Psoas muscle (tissue), 8 donors: ENCODE data around the gene CDH20. TPM values are rescaled to one million over a fixed set of nuclear protein-coding genes. Genes with fewer than 3 reads are reported as not detected.
A peak's percentile ranks its signal among the peaks of the same experiment; 100 is the strongest.

Experiments
- ATAC-seq, 4 donors: fragments of 200-7000 bp; cut with Tn5 transposase; one replicate each; pipeline ENCODE4 v1.9.1; 2020; ENCODE audit warnings: moderate library complexity in 3 of 4, mild to moderate bottlenecking in 2 of 4
- DNase-seq, 2 donors: peaks; one replicate each; pipeline ENCODE4 v3.0.0-alpha.2; 2020
- H3K27ac ChIP-seq: fragments of 200-600 bp; one replicate; pipeline ENCODE4 v1.8.0; 2022
- H3K27me3 ChIP-seq, 3 donors: fragments of 200-600 bp in 1 of 3; one replicate each; pipeline versions ENCODE4 v1.6.1 to v1.8.0; 2013 to 2022; ENCODE audit warnings: low read length in 2 of 3, mild to moderate bottlenecking in 2 of 3, moderate library complexity in 1 of 3; ENCODE audit not compliant: insufficient read depth in 3 of 3
- H3K36me3 ChIP-seq, 2 donors: fragments of 200-600 bp in 1 of 2; one replicate each; pipeline versions ENCODE4 v1.6.1 to v1.8.0; 2013 to 2022; ENCODE audit warnings: low read depth in 1 of 2, mild to moderate bottlenecking in 1 of 2, moderate library complexity in 1 of 2; ENCODE audit not compliant: insufficient read depth in 1 of 2
- H3K4me1 ChIP-seq: fragments of 200-600 bp; one replicate; pipeline ENCODE4 v1.8.0; 2022
- H3K4me3 ChIP-seq: fragments of 200-600 bp; one replicate; pipeline ENCODE4 v1.8.0; 2022; ENCODE audit warnings: mild to moderate bottlenecking
- H3K9me3 ChIP-seq: fragments of 200-600 bp; one replicate; pipeline ENCODE4 v1.8.0; 2022
- WGBS, 3 donors: extraction: QIAGEN DNeasy Blood & Tissue Kit; methylation state at CpG; one replicate each; pipeline versions ENCODE4 v1.1.6 to v1.1.7; 2013; 5-methylcytosine and 5-hydroxymethylcytosine counted together
- intact Hi-C, 2 donors: fragments of 100-400 bp; cut with DNase I; formaldehyde crosslinking; loops; one replicate each; pipeline versions ENCODE4 v1.11.0 to v1.14.2; 2022
- polyA plus RNA-seq, 3 donors: library from polyadenylated mRNA; stranded (reverse); fragments of 200-250 nt; gene quantifications; one replicate each; pipeline ENCODE4 v1.2.3, GENCODE V29; 2013
- total RNA-seq, 4 donors: library from RNA; stranded (reverse); fragmentation: NEBNext Ultra II Directional in 2 of 4; extraction: Animal tissue kit (Norgen Biotek cat#: 25700) in 2 of 4; gene quantifications; one replicate each; pipeline versions ENCODE4 v1.2.1 to v1.2.4, GENCODE V29; 2021 to 2023
- TF ChIP-seq, protein P1 (sequence below): fragments of 200-600 bp; IDR thresholded peaks from one replicate; pipeline ENCODE4 v1.8.0; 2022; ENCODE audit warnings: antibody characterized with exemption
- donor health status: healthy with polysubstance abuse.
- donor health status: DM: no; HTN: no; CAD: no; lungs with moderate emphysema.
- donor health status: Bipolar disorder and iron deficiency.
- donor health status: healthy.
- donor health status: DM: yes; HTN: yes; CAD: no.
- donor health status: DM: no; HTN: no; CAD: no.
- donor health status: DM: no; HTN: no; CAD: no.
- donor health status: DM: yes; HTN: yes; CAD: no.

Gene CDH20
- total and polyA plus RNA-seq, 7 donors = 0.10 to 16.3 (median 2.6) TPM

DNA sequence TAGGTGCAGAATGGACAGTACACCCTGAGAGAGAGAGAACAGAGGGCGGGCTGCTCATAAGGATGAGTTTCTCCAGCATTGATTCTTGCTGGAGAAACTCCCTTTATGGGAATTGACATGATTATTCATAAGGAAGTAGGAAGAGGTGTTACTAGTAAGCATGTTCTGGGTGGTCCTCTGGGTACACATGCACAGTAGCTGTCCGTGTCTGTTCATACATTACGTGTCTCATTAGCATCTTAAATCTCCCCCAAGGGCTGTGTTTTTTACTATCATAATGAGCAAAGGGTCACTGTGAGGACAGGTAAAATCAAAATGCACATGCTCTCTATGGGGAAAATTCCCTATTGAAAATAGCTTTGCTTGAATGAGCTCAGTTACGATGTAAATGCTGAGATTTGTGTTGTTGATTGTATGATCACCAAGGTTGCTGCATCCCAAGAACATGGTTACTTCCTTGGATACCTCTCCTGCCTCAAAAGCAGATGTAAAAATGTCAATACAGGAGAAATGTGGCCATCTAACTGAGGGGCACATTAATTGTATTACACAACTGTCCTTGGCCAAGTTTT, 238.9 kb downstream of the CDH20 start:
- H3K36me3 ChIP-seq = no peaks in the 10 kb centered on the region
- intact Hi-C loops = no loop called here
- H3K9me3 ChIP-seq = no peaks in the 10 kb centered on the region
- H3K27ac ChIP-seq = no peak overlapping the region
- no peaks in the 10 kb centered on the region for H3K27me3 ChIP-seq
- no peaks in the 10 kb centered on the region for H3K4me1 ChIP-seq
- ATAC-seq (no peak), DNase-seq (no peak)
- TF ChIP-seq, protein P1, sequence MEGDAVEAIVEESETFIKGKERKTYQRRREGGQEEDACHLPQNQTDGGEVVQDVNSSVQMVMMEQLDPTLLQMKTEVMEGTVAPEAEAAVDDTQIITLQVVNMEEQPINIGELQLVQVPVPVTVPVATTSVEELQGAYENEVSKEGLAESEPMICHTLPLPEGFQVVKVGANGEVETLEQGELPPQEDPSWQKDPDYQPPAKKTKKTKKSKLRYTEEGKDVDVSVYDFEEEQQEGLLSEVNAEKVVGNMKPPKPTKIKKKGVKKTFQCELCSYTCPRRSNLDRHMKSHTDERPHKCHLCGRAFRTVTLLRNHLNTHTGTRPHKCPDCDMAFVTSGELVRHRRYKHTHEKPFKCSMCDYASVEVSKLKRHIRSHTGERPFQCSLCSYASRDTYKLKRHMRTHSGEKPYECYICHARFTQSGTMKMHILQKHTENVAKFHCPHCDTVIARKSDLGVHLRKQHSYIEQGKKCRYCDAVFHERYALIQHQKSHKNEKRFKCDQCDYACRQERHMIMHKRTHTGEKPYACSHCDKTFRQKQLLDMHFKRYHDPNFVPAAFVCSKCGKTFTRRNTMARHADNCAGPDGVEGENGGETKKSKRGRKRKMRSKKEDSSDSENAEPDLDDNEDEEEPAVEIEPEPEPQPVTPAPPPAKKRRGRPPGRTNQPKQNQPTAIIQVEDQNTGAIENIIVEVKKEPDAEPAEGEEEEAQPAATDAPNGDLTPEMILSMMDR = no peak
- H3K4me3 ChIP-seq = no peak overlapping the region
- 91 to 96% (median 93%) methylated on average over 4 of the region's 4 CpGs for WGBS, 3 donors

DNA sequence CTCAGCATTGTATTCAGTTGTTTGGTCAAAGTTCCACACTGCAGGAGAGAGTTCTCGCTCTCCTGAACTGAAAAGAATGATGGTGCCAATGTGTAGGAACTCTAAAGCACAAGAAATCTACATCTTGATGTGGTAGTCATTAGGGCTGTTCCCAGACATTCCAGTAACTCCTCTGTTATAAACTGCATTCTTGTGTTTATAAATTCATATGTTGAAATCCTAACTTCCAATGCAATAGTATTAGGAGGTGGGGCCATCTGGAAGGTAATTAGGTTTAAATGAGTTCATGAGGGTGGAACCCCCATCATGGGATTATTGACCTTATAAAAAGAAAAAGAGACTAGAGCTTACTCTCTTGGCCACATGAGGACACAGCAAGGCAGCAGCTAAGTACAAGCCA, 239.6 kb downstream of the CDH20 start:
- intact Hi-C loops = no loop called here
- ATAC-seq = no peak

DNA sequence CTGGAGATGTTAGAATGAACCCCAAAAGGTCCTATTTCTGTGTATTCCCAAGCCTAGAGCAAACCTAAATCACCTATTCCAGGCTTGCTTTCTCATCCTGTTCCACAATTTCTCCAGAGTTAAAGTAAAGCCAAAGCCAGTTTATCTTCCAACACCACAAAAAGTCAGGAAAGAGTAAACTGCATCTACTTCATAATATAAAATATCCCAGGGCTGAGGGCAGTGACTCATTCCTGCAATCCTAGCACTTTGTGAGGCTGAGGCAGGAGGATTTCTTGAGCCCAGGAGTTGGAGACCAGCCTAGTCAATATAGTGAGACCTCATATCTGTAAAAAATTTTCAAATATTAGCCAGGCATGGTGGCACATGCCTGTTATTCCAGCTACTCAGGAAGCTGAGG, 241.4 kb downstream of the CDH20 start:
- Histone ChIP-seq H3K4me1 (no peaks in the 10 kb centered on the region), H3K4me3 (no peak overlapping the region), H3K36me3 (no peaks in the 10 kb centered on the region), H3K9me3 (no peaks in the 10 kb centered on the region), H3K27ac (no peak overlapping the region), H3K27me3 (no peaks in the 10 kb centered on the region)
- no peak for DNase-seq
- no peak for ATAC-seq
- TF ChIP-seq, protein P1 = no peak
- intact Hi-C loops = no loop called here

More for the DNA sequence above, 239.6 kb downstream of the CDH20 start:
- TF ChIP-seq, protein P1 = no peak
- Histone ChIP-seq H3K9me3 (no peaks in the 10 kb centered on the region), H3K27me3 (no peaks in the 10 kb centered on the region), H3K4me3 (no peak overlapping the region), H3K27ac (no peak overlapping the region), H3K36me3 (no peaks in the 10 kb centered on the region), H3K4me1 (no peaks in the 10 kb centered on the region)
- WGBS, 3 donors = 90 to 97% (median 97%) methylated on average over 1 of the region's 1 CpG
- DNase-seq = no peak

DNA sequence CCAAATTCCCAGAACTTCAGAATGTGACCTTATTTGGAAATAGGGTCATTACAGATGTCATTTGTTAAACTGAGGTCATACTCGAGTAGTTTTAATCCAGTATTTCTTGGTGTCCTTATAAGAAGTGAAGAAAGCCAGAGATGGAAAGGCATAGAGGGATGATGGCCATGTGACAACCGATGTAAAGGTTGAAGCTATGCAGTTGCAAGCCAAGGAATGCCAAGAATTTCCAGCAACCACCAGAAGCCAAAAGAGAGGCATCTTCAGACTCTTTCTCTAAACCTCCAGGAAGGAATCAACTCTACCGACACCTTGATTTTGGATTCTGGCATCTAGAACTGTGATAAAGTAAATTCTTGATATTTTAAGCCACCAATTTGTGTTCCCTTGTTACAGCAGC, 242.2 kb downstream of the CDH20 start:
- no peak for ATAC-seq
- intact Hi-C loops = no loop called here
- Histone ChIP-seq H3K4me3 (no peak overlapping the region), H3K4me1 (no peaks in the 10 kb centered on the region), H3K36me3 (no peaks in the 10 kb centered on the region), H3K27ac (no peak overlapping the region), H3K9me3 (no peaks in the 10 kb centered on the region), H3K27me3 (no peaks in the 10 kb centered on the region)
- WGBS, 3 donors = 51 to 55% (median 54%) methylated on average over 3 of the region's 3 CpGs
- no peak for DNase-seq
- TF ChIP-seq, protein P1 = no peak

DNA sequence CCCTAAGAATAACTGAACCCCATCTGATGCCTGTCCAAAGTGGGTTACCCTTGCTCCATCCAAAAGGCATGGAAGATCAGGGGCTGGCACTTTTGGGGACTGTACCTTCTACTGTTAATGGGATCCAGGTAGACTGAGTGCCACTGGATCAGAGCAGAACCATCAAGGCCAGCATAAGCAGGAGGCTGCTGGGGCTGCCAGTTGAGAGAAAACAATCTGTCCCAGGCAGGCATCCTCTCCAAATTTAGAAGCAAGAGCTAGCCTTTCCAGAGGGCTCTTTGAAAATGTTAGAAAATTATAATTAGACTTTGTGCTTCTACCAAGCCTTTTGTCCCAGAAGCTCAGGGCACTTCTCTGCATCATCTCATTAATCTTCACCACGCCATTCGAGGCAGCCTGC, 245.6 kb downstream of the CDH20 start:
- ATAC-seq (peak in 1 of 4 donors; percentile 13), DNase-seq (no peak)
- TF ChIP-seq, protein P1 = no peak
- no peaks in the 10 kb centered on the region for H3K36me3 ChIP-seq
- no peaks in the 10 kb centered on the region for H3K9me3 ChIP-seq
- no peak overlapping the region for H3K27ac ChIP-seq
- intact Hi-C loops = no loop called here
- peaks cover 0 to 2% (median 0%) of the 10 kb centered on the region in 3 donors for H3K27me3 ChIP-seq
- WGBS, 3 donors = 61 to 89% (median 75%) methylated on average over 2 of the region's 2 CpGs
- no peaks in the 10 kb centered on the region for H3K4me1 ChIP-seq
- H3K4me3 ChIP-seq = no peak overlapping the region
